GM19238 (cell line): ENCODE measurements around the gene ZNRF2.
"Not testable (repeated sequence)": the region's sequence is repeated elsewhere in the genome, so short reads cannot be mapped to it uniquely, and the experiment has no call there.

Source experiments
- DNase-seq: peaks from one replicate; pipeline ENCODE4 v3.0.0; 2011; ENCODE audit warnings: low spot score; ENCODE audit not compliant: insufficient read length

Gene ZNRF2

DNA sequence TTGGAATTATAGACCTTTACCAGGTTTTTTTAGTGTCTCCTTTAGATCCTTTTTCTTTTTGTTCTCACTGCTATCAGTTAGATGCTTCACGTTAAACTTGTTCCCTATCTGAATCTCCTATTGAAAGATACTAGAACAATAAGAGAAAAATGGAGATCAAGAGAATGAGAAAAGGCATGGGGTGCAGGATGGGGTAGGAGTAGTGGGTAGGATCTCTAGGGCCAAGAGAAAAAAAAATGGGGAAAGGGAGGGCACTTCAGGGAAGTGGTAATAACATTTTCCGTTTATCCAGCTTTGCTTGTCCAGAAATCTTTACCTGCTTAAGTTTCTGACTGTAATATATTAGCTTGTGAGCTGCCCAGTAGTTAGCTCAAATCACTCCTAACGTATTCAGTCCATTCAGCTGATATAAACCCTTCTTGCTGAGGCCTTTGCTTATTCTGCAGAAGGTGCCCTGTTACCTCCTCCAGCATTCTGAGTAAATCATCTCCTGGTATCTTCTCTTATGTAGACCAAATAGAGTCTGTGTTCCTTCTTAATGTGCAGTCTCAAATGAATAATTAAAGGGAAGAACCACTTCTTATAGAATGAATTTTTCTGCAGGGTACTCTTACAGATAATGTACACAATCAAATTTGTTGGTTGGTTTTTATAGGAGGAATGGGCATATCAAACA lies 69.7 kb downstream of the ZNRF2 start:
- DNase-seq = no peak

DNA sequence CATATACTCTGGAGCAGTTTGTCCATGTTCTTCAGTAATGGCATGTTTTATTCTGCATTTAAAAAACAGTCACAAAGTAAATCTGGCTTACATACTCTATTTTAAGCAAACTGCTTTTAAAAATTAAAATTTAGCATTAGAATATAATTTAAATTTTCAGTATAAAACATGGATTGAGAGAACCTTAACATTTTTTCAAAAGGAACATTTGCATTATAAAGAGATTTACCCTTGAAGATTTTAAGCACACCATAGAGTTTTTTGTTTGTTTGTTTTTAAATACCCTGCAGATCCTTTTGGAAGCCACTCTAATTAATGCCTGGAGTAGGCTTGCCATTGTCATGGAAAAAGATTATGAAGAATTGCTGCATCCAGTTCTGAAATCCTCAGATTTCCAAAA lies 70.4 kb downstream of the ZNRF2 start:
- no peak for DNase-seq

GRCh38 chr7:30359957-30360356 lies 75.6 kb downstream of the ZNRF2 start:
- no peak for DNase-seq

GRCh38 chr7:30363778-30364563 lies 79.6 kb downstream of the ZNRF2 start:
- DNase-seq = no peak

DNA sequence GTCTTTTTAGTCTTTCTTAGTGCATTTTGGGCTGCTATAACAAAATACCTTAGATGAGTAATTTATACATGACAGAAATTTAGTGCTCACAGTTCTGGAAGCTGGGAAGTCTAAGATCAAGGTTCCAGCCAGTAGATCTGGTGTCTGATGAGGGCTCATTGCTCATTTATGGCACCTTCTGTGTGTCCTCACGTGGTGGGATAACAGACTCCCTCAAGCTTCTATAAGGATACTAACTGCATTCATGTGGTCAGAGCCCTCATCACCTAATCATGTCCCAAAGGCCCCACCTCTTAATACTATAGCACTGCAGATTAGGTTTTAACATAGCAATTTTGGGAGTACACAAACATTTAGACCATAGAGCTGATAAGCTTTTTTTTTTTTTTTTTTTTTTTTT lies 80.4 kb downstream of the ZNRF2 start:
- DNase-seq = no peak

DNA sequence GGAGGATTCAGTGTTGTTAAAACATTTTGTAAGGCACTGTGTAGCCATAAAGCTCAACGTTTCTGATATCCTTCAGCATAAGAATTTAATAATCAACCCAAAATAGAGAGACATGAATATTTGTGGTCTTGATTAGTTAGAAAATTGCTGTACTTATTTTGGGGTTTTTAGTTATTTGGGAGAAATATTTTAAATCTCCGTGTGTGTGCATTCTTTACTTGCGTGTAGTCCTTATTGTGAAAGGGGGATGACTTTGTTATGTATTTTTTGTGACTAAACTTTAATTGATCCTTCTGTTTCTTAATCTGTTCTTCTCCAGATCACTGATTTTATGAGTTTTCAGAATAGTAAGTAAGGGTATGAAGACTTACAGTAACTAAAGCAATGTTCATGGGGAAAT lies 81.2 kb downstream of the ZNRF2 start:
- DNase-seq = no peak

GRCh38 chr7:30366606-30367005 lies 82.2 kb downstream of the ZNRF2 start:
- no peak for DNase-seq

- no peak for DNase-seq
Observed at GRCh38 chr7:30367561-30367960, 83.2 kb downstream of the ZNRF2 start.

- no peak for DNase-seq
Observed at GRCh38 chr7:30369879-30370278, 85.5 kb downstream of the ZNRF2 start.

DNA sequence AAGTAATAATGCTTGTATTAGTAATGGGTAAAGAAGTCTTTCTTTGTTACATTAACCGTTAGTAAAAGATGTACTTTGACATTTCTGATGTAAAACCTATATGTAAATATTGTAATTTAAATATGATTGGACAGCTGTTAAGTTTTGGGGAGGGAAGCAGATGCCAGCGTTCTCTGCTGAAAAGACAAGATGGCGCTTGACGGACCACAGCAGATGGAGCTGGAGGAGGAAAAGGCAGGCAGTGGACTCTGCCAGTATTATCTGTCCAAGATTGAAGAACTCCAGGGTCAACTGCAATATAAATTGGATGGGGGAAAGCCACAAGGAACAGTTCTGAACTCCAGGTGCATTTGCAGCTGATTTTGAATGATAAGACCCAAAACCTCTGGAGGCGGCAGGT lies 86.9 kb downstream of the ZNRF2 start:
- DNase-seq = no peak

DNA sequence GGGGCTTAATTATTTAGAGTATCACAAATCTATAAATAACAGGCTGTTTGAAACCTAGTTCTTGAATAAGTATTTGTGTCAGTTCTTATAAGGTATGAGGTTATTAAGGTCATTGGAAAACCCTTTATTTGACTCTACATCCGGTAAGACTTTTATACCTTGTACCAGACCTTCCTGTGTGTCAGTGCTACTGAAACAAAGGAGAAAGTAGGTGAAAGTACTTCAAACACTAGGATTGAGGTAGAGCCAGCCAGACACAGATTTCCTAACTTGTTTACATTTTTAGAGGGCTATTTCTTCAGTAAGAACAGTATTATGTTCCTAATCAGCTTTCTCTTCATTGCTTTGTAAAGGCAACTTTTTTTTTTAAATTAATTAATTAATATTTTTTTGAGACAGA lies 93.9 kb downstream of the ZNRF2 start:
- DNase-seq = no peak

- no peak for DNase-seq
Observed at GRCh38 chr7:30379131-30379530, 94.7 kb downstream of the ZNRF2 start.

GRCh38 chr7:30379741-30380140 lies 95.3 kb downstream of the ZNRF2 start:
- no peak for DNase-seq

DNA sequence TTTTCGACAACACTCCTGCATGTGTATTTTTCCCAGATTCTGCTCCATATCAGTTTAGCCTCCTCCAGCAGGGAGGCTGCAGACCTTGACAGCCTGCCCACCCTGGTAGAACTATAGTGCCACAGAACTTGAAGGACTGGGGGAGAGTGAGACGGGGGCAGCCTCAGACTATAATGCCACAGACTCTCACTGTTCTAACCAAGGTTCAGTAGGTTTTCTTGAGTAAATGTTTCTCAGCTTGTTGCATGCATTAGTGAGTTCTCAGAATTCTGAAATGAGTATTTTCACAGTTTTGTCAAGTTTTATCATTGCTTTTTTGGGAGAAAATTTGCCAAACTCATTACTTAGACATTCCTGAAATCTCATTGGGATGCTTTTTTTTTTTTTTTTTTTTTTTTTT lies 95.9 kb downstream of the ZNRF2 start:
- no peak for DNase-seq

DNA sequence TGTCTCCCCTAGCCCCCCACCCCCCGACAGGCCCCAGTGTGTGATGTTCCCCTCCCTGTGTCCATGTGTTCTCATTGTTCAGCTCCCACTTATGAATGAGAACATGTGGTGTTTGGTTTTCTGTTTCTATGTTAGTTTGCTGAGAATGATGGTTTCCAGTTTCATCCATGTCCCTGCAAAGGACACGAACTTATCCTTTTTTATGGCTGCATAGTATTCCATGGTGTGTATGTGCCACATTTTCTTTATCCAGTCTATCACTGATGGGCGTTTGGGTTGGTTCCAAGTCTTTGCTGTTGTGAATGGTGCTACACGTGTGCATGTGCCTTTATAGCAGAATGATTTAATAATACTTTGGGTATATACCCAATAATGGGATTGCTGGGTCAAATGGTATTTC lies 96.4 kb downstream of the ZNRF2 start:
- DNase-seq = not testable (repeated sequence)

GRCh38 chr7:30382607-30383006 lies 98.2 kb downstream of the ZNRF2 start:
- no peak for DNase-seq

GRCh38 chr7:30389791-30390190 lies 105.4 kb downstream of the ZNRF2 start:
- no peak for DNase-seq

- DNase-seq = no peak
Observed at GRCh38 chr7:30390736-30391636, 106.6 kb downstream of the ZNRF2 start.

DNA sequence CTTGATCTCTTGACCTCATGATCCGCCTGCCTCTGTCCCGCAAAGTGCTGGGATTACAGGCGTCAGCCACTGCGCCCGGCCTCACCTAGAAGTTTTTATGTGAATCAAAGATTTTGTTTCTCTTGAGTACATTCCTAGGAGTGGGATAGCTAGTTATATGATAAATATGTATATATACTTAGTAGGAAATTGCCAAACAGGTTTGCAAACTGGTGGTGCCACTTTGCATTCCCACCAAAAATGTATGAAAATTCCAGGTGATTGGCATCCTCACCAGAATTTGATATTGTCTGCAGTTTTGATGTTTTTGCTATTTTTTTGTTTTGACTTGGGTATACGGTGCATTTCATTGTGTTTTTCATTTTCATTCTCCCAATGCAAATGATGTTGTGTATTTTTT lies 107.4 kb downstream of the ZNRF2 start:
- DNase-seq = no peak

GRCh38 chr7:30395676-30396075 lies 111.3 kb downstream of the ZNRF2 start:
- DNase-seq = no peak

- DNase-seq = no peak
Observed at GRCh38 chr7:30396389-30396788, 112.0 kb downstream of the ZNRF2 start.

GRCh38 chr7:30403477-30403876 lies 119.1 kb downstream of the ZNRF2 start:
- DNase-seq = no peak
